H1 (cell line): ENCODE measurements around the gene NOL9. TPM values are rescaled to one million over a fixed set of nuclear protein-coding genes. Genes with fewer than 3 reads are reported as not detected.

Experiments used
- GABPA ChIP-seq: IDR thresholded peaks from 2 replicates; pipeline ENCODE4 v1.6.1; 2011; ENCODE audit warnings: mild to moderate bottlenecking, low read length, moderate library complexity, borderline replicate concordance; ENCODE audit not compliant: insufficient read depth
- HDAC6 ChIP-seq: IDR thresholded peaks from one replicate; pipeline ENCODE4 v1.7.1; 2012; ENCODE audit warnings: low read depth, mild to moderate bottlenecking, inconsistent platforms, low read length, moderate library complexity
- KDM5A ChIP-seq: fragments of 200-600 bp; IDR thresholded peaks from 2 replicates; pipeline ENCODE4 v1.7.1; 2012; ENCODE audit warnings: mild to moderate bottlenecking, low read length, inconsistent platforms, mixed read lengths
- polyA plus RNA-seq, 7 experiments: library from polyadenylated mRNA; depleted of rRNA in 3 of 7; stranded (reverse) in 5 of 7; unstranded in 2 of 7; fragments of >200 nt in 5 of 7; fragments of 200-250 nt in 2 of 7; gene quantifications; 1 replicate in 5 of 7; 2 replicates in 1 of 7; 4 replicates in 1 of 7; pipeline versions ENCODE4 v1.2.1 to v1.2.3, GENCODE V29; 2011 to 2013; ENCODE audit warnings: missing spikeins in 2 of 7, mixed read lengths in 2 of 7
- total RNA-seq: library from RNA; stranded (reverse); fragmentation: NEBNext Ultra II Directional; extraction: Animal tissue kit (Norgen Biotek cat#: 25700); gene quantifications from 2 replicates; pipeline ENCODE4 v1.2.1, GENCODE V29; 2021
- TF ChIP-seq, protein P1 (sequence below): IDR thresholded peaks from 2 replicates; pipeline ENCODE4 v1.6.1; 2012; ENCODE audit warnings: inconsistent platforms

Gene NOL9
- total and polyA plus RNA-seq, 2 of the 8 experiments (the other 6 are each of a cell fraction or from before 2014, with no cell fraction given), result 17.1 to 38.1 TPM

DNA sequence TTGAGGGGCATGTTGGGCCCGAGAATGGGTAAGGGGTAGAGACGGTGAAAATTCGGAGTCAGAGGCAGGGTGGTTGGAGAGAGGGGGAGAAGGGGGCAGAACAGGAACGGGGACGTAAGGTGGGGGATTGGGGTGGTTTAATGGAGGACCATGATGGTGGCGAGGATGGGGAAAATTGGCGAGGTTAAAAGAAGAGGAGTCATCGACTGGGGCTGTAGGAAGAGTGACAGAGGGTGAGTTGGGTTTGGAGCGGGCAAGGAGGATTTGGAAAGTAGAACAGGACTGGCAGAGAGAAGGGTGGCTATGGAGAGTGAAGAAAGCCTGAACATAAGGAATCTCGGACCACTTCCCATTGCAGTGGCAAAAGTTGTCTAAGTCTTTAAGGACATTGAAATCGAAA, 14.7 kb upstream of the NOL9 start (continued):
- TF ChIP-seq, protein P1, sequence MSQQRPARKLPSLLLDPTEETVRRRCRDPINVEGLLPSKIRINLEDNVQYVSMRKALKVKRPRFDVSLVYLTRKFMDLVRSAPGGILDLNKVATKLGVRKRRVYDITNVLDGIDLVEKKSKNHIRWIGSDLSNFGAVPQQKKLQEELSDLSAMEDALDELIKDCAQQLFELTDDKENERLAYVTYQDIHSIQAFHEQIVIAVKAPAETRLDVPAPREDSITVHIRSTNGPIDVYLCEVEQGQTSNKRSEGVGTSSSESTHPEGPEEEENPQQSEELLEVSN, result no peak
- TF ChIP-seq KDM5A (no peak), HDAC6 (no peak), GABPA (no peak)
